ENCODE results near the gene GGPS1. TPM values are rescaled to one million over a fixed set of nuclear protein-coding genes. Genes with fewer than 3 reads are reported as not detected.
"Not testable (repeated sequence)": the region's sequence is repeated elsewhere in the genome, so short reads cannot be mapped to it uniquely, and the experiment has no call there.

Gene GGPS1
- 29.8 TPM for total RNA-seq
- long read RNA-seq, transcript GGPS1-201 (4 exons, 2,895 nt) = major isoform, 25 of 28 reads
- long read RNA-seq, partial matches to known transcripts = 1 of 28 reads
- long read RNA-seq, other reads (novel, unspliced or antisense) = 0 of 28 reads

DNA sequence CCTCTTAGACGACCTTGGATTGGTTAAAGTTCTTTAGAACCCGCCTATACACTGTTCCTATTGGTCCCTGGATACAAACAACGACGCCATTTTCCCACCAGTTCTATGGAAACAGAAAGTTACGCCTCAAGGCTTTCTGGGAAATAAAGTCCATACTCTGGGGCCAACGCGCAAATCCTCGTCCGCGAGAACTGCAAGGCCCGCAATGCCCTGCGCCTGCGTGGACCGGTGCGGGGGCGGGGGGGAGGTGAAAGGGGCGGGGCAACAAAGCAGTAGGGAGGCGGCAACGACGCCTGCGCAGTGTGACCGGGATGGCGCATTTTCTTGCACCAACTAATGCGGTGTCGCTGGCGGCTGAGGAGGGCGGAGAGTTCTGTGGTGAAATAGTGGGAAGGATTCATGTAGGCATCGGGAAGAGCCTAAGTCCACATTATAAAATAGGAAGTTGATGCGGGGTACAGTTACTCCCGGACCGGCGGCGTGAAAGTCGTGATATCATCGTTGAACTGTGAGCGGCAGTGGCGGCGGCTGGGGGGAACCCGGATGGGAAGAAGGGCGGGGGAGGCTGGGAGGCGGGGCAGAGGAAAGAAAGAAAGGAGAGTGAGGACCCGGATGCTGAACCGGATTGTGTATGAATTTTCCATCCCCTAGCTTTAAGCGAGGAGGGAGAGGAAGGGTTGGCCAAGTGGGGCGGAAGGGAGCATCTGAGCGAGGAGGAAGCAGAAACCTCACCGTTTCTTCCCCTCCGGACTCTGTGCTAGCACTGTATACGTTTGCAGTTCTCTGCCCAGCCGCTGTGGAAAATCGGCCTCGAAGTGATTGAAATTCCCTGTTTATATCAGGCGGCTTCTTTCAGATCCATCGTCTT is at the start of gene GGPS1:
Gene GGPS1, plus strand, starts transcription at position 300 of the 868 bp plus-strand sequence. CDS start 6,695 bp downstream, outside the sequence.
- Histone ChIP-seq H3K36me3 (no peaks in the 10 kb centered on the region), H3K4me1 (peaks cover 62% of the 10 kb centered on the region), H3K27ac (peak within 1 kb of the TSS; percentile 95), H3K4me3 (peak within 1 kb of the TSS; percentile 93), H3K9me3 (no peaks in the 10 kb centered on the region), H3K27me3 (ENCODE audit: low read depth) (no peaks in the 10 kb centered on the region)
- DNase-seq (peak; percentile 98), ATAC-seq (peak; percentile 94 to 97)
- TF ChIP-seq CTCF (IDR thresholded peaks at IDR 0.05) = no peak
- intact Hi-C loops (cut with DNase I) = no loop called here

DNA sequence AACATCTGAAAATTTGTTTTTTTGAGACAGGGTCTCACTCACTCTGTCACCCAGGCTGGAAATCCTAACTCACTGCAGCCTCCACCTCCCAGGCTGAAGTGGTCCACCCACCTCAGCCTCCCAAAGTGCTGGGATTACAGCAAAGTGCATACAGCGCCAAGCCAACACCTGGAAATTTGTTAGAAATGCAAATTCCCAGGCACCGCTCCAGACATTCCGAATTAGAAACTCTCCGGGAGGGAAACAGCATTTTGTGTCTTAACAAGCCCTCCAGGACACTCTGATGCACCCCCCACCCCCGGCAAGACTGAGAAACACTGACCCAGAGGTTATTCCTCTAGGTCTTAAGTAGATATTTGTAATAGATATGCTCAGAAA is 49.5 kb upstream of the GGPS1 start:
- no peak overlapping the region for H3K27ac ChIP-seq
- H3K4me3 ChIP-seq = no peak overlapping the region
- no peaks in the 10 kb centered on the region for H3K36me3 ChIP-seq
- no peak for TF ChIP-seq CTCF (IDR thresholded peaks at IDR 0.05)
- H3K4me1 ChIP-seq = peaks cover 29% of the 10 kb centered on the region
- no peak for DNase-seq
- H3K9me3 ChIP-seq = no peaks in the 10 kb centered on the region
- intact Hi-C loops (cut with DNase I) = no loop called here
- ATAC-seq = no peak
- H3K27me3 ChIP-seq (ENCODE audit: low read depth) = no peaks in the 10 kb centered on the region

GRCh38 chr1:235279694-235280093 is 48.7 kb upstream of the GGPS1 start:
- DNase-seq (no peak), ATAC-seq (no peak)
- intact Hi-C loops (cut with DNase I) = no loop called here
- no peaks in the 10 kb centered on the region for H3K27me3 ChIP-seq (ENCODE audit: low read depth)
- H3K4me1 ChIP-seq = peaks cover 29% of the 10 kb centered on the region
- no peaks in the 10 kb centered on the region for H3K36me3 ChIP-seq
- no peak overlapping the region for H3K27ac ChIP-seq
- TF ChIP-seq CTCF (IDR thresholded peaks at IDR 0.05) = no peak
- H3K9me3 ChIP-seq = no peaks in the 10 kb centered on the region
- H3K4me3 ChIP-seq = no peak overlapping the region

GRCh38 chr1:235280467-235280866 is 47.9 kb upstream of the GGPS1 start:
- ATAC-seq (peak in 1 of 2 donors; percentile 35), DNase-seq (no peak)
- peaks cover 32% of the 10 kb centered on the region for H3K4me1 ChIP-seq
- H3K27ac ChIP-seq = no peak overlapping the region
- H3K9me3 ChIP-seq = no peaks in the 10 kb centered on the region
- no peaks in the 10 kb centered on the region for H3K36me3 ChIP-seq
- intact Hi-C loops (cut with DNase I) = no loop called here
- no peak for TF ChIP-seq CTCF (IDR thresholded peaks at IDR 0.05)
- H3K27me3 ChIP-seq (ENCODE audit: low read depth) = no peaks in the 10 kb centered on the region
- H3K4me3 ChIP-seq = no peak overlapping the region

- H3K4me3 ChIP-seq; H3K27ac ChIP-seq; DNase-seq; H3K9me3 ChIP-seq; intact Hi-C loops (cut with DNase I); H3K27me3 ChIP-seq (ENCODE audit: low read depth); ATAC-seq; H3K36me3 ChIP-seq: not testable (repeated sequence)
- peaks cover 41% of the 10 kb centered on the region for H3K4me1 ChIP-seq
Measured at GRCh38 chr1:235283636-235284035, 44.7 kb upstream of the GGPS1 start.

- TF ChIP-seq CTCF (IDR thresholded peaks at IDR 0.05) = no peak
- Histone ChIP-seq H3K27me3 (ENCODE audit: low read depth) (no peaks in the 10 kb centered on the region), H3K9me3 (no peaks in the 10 kb centered on the region), H3K36me3 (no peaks in the 10 kb centered on the region), H3K4me3 (no peak overlapping the region), H3K4me1 (peaks cover 44% of the 10 kb centered on the region), H3K27ac (no peak overlapping the region)
- intact Hi-C loops (cut with DNase I) = no loop called here
- ATAC-seq (no peak), DNase-seq (no peak)
Measured at GRCh38 chr1:235284231-235284769, 44.1 kb upstream of the GGPS1 start.

All from lower lobe of right lung (tissue), 2 donors.